WI38 (cell line): ENCODE results near the gene MYRF.
A peak's percentile ranks its signal among the peaks of the same experiment; 100 is the strongest.

Source experiments
- H3K4me3 ChIP-seq: 2 replicates; pipeline ENCODE4 v1.5.1; 2011; ENCODE audit warnings: low read depth, mild to moderate bottlenecking, control low read depth, low read length
- TF ChIP-seq, protein P1 (sequence below): IDR thresholded peaks from 2 replicates; pipeline ENCODE4 v1.5.1; 2012; ENCODE audit warnings: low read depth, mild to moderate bottlenecking, control low read depth, low read length

The MYRF gene

DNA sequence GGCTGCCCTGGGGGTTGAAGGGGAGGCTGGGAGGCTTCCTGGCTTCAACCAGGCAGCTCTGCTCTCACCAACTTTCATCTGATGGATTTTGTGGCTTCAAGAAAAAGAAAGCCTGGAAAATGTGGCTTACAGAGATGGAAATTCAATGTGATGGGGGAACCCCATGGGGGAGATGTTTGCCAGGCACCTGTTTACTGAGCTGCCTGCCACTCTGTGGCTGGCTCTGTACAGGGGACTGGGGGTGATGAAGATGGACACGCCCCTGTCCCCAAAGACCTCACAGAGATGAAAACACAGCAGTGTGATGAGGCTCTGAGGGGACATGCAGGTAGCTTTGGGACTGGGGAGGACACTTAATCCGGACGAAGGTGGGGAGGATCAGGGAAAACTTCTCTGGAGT, 29.9 kb downstream of the MYRF start:
- no peak overlapping the region for H3K4me3 ChIP-seq
- TF ChIP-seq, protein P1, sequence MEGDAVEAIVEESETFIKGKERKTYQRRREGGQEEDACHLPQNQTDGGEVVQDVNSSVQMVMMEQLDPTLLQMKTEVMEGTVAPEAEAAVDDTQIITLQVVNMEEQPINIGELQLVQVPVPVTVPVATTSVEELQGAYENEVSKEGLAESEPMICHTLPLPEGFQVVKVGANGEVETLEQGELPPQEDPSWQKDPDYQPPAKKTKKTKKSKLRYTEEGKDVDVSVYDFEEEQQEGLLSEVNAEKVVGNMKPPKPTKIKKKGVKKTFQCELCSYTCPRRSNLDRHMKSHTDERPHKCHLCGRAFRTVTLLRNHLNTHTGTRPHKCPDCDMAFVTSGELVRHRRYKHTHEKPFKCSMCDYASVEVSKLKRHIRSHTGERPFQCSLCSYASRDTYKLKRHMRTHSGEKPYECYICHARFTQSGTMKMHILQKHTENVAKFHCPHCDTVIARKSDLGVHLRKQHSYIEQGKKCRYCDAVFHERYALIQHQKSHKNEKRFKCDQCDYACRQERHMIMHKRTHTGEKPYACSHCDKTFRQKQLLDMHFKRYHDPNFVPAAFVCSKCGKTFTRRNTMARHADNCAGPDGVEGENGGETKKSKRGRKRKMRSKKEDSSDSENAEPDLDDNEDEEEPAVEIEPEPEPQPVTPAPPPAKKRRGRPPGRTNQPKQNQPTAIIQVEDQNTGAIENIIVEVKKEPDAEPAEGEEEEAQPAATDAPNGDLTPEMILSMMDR: no peak

DNA sequence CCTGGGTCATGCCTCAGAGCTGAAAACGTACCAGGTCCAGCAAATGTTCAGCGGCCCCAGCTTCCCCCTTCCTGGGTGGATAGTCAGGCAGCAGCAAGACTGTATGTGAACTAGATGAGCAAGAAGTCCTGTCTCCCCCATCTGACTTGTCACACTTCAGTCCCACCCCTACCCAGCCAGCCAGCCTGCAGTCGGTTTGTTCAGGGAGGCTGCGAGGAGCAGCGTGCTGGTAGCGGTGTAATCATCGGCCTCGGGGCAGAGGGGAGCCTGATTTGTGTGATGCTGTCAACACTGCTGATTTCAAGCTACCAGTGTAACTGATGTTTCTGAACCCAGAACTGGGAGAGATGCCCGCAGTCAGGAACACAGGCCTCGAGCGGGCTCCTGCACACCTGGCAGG, 30.4 kb downstream of the MYRF start:
- no peak overlapping the region for H3K4me3 ChIP-seq
- TF ChIP-seq, protein P1: no peak

DNA sequence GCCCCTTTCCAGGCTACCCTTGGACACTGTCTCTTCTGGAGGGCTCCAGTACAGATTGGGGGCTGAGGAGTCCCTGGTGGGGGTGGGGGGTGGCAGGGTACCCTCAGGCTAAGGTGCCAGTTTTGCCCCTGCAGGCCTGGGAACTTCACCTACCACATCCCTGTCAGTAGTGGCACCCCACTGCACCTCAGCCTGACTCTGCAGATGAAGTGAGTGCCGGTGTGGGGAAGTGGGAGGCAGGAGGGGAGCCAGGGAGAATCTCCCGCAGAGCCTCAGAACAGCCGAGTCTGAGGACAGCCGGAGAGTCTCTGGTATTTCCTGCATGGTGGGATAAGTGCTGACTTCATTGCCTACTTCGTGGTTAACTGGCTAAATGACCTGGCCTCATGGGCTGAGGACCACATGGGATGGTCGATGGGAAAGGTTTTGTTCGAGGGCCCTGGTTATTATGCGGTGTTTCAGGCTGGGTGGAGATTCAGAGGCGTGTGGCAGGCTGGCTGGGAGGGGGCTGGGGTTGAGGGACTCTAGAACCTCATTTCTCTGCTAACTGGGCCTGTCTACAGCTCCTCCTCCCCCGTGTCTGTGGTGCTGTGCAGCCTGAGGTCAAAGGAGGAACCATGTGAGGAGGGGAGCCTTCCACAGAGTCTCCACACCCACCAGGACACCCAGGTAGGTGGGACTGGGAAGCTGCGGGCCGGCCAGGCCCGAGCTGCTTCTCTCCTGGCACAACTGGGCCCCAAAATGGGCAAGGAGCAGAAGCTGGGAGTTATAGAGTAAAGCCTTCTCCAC, 31.5 kb downstream of the MYRF start:
- H3K4me3 ChIP-seq: no peak overlapping the region
- TF ChIP-seq, protein P1: no peak

DNA sequence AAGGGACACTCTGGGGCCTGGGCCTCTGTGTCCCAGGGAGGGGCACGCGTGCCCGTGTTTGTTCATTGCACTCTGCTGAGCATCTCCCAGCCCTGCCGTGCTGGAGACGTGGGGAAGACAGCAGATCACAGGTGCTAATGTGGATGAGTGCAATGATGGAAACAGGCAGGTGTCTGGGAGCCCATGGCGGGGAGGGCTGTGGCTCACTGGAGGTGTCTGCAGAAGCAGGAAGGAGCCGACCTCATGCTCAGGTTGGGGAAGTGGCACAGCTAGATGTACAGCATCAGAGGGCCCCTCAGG, 32.0 kb downstream of the MYRF start:
- TF ChIP-seq, protein P1: no peak
- H3K4me3 ChIP-seq: no peak overlapping the region

DNA sequence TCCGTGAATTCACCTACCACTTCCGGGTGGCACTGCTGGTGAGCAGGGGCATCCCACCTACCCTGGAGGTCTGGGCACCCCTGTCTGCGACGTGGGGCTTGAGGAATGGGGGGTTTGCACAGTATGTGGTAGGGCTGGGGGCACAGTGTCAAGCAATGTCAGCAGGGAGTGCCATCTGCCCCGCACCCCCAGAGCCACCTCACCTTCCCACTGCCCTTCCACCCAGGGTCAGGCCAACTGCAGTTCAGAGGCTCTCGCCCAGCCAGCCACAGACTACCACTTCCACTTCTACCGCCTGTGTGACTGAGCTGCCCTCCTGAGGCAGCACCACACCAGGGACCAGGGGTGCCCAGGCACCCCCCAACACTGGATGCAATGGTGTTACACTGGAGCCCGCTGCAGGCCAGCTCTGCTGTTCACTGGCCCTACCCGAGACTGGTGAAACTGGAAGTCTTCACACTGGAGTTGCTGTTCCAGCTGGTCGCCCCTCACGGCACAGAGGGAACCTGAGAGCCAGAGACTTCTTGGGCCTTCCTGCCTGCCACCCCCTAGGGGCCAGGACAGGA, 33.5 kb downstream of the MYRF start:
- TF ChIP-seq, protein P1: no peak
- no peak overlapping the region for H3K4me3 ChIP-seq

DNA sequence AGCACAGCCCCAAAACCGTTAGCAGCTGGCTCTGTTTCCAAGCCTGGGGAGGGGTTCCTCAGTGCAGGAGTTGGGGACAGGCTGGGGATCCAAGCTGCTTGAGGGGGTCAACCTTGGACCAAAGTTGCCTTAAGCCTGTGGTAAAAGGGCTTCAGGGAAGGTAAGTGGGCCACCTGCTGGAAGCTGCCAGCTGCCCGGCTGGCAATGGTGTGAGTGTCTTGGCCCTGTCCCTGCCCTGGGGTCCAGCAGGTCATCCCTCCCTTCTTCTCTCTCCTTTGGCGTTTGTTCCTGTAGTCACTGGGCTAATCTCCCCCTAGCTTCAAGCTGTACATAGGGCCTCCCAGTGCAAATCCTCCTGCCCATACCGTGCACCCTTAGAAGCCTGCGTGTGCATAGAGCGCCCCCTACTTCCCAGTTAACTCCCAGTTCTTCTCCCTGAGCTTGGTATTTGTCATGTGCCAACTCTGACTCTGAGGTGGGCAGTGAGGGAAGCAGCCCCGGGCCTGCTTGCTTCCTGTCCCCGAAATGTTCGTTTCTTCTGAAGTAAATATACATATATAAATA, 35.6 kb downstream of the MYRF start:
- TF ChIP-seq, protein P1: peak; percentile 47
- no peak overlapping the region for H3K4me3 ChIP-seq

DNA sequence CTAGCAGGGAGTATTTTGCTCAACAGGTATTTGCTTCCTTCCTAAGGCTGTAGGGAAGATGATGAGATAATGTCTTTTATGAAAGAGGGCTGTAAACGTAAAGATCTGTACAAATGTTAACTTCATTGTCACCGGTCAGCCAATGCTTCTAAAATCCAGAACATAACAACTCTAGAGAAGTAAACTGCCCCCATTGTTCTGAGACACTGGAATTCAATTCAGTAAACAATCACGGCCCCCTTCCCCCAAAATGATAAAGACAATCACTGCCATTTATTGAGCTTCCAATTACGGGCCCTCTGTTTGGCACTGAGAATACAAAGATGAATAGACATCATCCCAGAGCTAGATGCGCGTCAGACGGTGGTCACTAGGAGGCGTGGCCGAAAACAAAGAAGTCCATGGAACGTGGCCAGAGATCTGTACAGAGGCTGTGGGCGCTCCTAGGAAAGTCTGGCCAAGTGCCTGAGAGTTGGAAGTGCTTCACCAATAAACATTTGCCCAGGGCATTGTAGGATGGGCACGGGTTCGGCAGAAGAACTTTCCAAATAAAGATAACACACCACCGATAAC, 39.4 kb downstream of the MYRF start:
- peak overlapping the region; percentile 94 for H3K4me3 ChIP-seq
- TF ChIP-seq, protein P1: no peak
